HS-27A (cell line): ENCODE data around the gene PRSS8.

Source experiments
- DNase-seq: peaks from one replicate; pipeline ENCODE4 v3.0.0-alpha.2; 2012; ENCODE audit warnings: low read depth, missing footprints

PRSS8 gene

GRCh38 chr16:31128711-31129567 lies 6.6 kb downstream of the PRSS8 start:
- DNase-seq: no peak

- no peak for DNase-seq
These were observed 8.3 kb downstream of the PRSS8 start for GRCh38 chr16:31127182-31127581.

- DNase-seq: no peak
These were observed 9.7 kb downstream of the PRSS8 start for GRCh38 chr16:31125844-31126243.

- DNase-seq: no peak
These were observed 15.4 kb downstream of the PRSS8 start for GRCh38 chr16:31120129-31120528.

GRCh38 chr16:31118223-31119155 lies 17.0 kb downstream of the PRSS8 start:
- DNase-seq: no peak

- DNase-seq: peak; percentile 90
These were observed 17.9 kb downstream of the PRSS8 start, which contains the start of gene KAT8 for GRCh38 chr16:31117384-31118222. Gene KAT8 (plus strand): TSS chr16:31117664. CDS start chr16:31117682, 18 bp downstream.

GRCh38 chr16:31114468-31114867 lies 21.1 kb downstream of the PRSS8 start:
- DNase-seq: no peak

GRCh38 chr16:31113121-31114120 lies 22.1 kb downstream of the PRSS8 start:
- DNase-seq: no peak

- DNase-seq: no peak
These were observed 22.8 kb downstream of the PRSS8 start for GRCh38 chr16:31112711-31113110.

- no peak for DNase-seq
These were observed 23.6 kb downstream of the PRSS8 start for GRCh38 chr16:31111881-31112466.

- no peak for DNase-seq
These were observed 25.2 kb downstream of the PRSS8 start for GRCh38 chr16:31110106-31111034.

GRCh38 chr16:31109622-31110021 lies 25.9 kb downstream of the PRSS8 start:
- no peak for DNase-seq

GRCh38 chr16:31108794-31109558 lies 26.6 kb downstream of the PRSS8 start:
- DNase-seq: no peak

GRCh38 chr16:31108035-31108793 lies 27.3 kb downstream of the PRSS8 start, which contains the start of gene BCKDK:
Gene BCKDK (plus strand): TSS chr16:31108386. CDS start chr16:31109224, 838 bp downstream.
- peak; percentile 51 for DNase-seq

GRCh38 chr16:31107465-31107867 lies 28.1 kb downstream of the PRSS8 start:
- no peak for DNase-seq

GRCh38 chr16:31106509-31107464 lies 28.7 kb downstream of the PRSS8 start:
- no peak for DNase-seq
